Hepatocyte (in vitro differentiated cells): Measurements from ENCODE around the gene GTF3C1.

Experiments
- EZH2phosphoT487 ChIP-seq: fragments of 200-600 bp; sonication (generic); IDR thresholded peaks from one replicate; pipeline ENCODE4 v1.6.1; 2018; ENCODE audit warnings: antibody characterized with exemption, mild to moderate bottlenecking, low read depth, moderate library complexity; ENCODE audit not compliant: unreplicated experiment, severe bottlenecking
- TF ChIP-seq, protein P1 (sequence below): fragments of 200-600 bp; sonication (generic); IDR thresholded peaks from 2 replicates; pipeline ENCODE4 v1.5.1; 2016; ENCODE audit warnings: antibody characterized with exemption, mild to moderate bottlenecking; ENCODE audit not compliant: poor library complexity

DNA sequence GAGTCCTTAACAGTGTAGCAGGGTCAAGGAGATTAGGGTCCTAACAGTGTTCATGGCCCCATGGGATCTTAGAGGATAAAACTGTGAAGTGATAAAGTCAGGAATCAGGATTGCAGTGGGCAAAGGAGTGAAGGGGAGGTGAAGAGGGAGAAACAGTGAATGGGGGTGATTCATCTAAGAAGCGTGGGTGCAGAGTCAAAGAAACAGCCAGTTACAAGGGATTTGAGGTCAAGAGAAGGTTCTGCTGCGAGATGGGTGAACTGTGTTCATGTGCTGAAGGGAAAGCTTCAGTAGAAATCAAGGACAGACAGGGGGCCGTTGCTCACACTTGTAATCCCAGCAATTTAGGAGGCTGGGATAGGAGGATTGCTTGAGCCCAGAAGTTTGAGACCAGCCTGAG lies 5.9 kb downstream of the GTF3C1 start:
- TF ChIP-seq EZH2phosphoT487: no peak
- TF ChIP-seq, protein P1, sequence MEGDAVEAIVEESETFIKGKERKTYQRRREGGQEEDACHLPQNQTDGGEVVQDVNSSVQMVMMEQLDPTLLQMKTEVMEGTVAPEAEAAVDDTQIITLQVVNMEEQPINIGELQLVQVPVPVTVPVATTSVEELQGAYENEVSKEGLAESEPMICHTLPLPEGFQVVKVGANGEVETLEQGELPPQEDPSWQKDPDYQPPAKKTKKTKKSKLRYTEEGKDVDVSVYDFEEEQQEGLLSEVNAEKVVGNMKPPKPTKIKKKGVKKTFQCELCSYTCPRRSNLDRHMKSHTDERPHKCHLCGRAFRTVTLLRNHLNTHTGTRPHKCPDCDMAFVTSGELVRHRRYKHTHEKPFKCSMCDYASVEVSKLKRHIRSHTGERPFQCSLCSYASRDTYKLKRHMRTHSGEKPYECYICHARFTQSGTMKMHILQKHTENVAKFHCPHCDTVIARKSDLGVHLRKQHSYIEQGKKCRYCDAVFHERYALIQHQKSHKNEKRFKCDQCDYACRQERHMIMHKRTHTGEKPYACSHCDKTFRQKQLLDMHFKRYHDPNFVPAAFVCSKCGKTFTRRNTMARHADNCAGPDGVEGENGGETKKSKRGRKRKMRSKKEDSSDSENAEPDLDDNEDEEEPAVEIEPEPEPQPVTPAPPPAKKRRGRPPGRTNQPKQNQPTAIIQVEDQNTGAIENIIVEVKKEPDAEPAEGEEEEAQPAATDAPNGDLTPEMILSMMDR: no peak
